ENCODE measurements around the gene TAL2.

DNA sequence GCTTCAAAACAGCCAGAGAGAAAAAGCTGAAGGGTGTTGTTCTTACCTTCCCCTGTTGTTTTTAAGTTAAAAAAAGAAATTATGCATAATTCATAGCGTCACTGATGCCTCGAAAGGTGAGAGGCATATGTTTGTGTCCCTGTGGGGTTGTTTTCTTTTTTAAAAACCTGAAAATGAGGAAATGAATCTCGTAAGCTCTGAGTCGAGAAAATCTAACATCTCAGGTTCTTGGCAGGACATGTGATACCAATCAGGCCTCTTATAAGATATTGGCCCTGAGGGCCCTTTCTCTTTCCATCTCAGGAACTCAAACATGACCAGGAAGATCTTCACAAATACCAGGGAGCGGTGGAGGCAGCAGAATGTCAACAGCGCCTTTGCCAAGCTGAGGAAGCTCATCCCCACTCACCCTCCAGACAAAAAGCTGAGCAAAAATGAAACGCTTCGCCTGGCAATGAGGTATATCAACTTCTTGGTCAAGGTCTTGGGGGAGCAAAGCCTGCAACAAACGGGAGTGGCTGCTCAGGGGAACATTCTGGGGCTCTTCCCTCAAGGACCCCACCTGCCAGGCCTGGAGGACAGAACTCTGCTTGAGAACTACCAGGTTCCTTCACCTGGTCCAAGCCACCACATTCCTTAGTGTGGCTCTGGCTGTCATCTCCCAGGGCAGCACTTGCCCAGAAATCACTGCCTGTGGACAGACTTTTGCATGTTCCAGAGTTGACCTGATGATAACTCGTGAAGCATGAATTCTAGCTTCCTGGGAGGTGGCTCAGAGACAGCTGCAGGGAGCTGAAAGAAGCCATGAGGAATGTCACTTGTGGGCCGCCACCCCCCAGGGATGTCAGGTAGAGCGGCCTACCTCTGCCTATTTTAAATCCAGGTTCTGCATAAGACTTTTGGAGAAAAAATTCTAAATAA lies at the start of gene TAL2:
- no peak for TF ChIP-seq POLR2AphosphoS5 (IDR thresholded peaks at IDR 0.05; ENCODE audit: borderline replicate concordance, low read depth, low read length)
- TF ChIP-seq FOXP2 (optimal IDR thresholded peaks at IDR 0.05; ENCODE audit: control extremely low read depth, extremely low read length, insufficient read depth), result no peak
- TF ChIP-seq EZH2 (IDR thresholded peaks at IDR 0.05), result no peak
